Naive thymus-derived CD8-positive, alpha-beta T cell (primary cell): ENCODE results near the gene CDK4. TPM values are rescaled to one million over a fixed set of nuclear protein-coding genes. Genes with fewer than 3 reads are reported as not detected.

Source experiments
- ATAC-seq, 2 donors: fragments of 150-1000 bp; cut with Tn5 transposase in 1 of 2; sonication (Bioruptor Pico), chemical (Tn5 transposase) in 1 of 2; 1 replicate in 1 of 2; 2 replicates in 1 of 2; pipeline ENCODE4 v1.10.0; 2021; ENCODE audit warnings: mild to moderate bottlenecking in 2 of 2, moderate library complexity in 2 of 2
- POLR2A ChIA-PET: fragments of 350-600 bp; sonication (Branson Sonifier 250); formaldehyde crosslinking; loops from one replicate; lab custom pipeline; 2021; ENCODE audit warnings: antibody characterized with exemption; lab: Charles Lee
- DNase-seq, 10 donors: peaks; one replicate each; pipeline versions ENCODE4 v3.0.0 to v3.0.0-alpha.2; 2020 to 2022
- H3K27ac Mint-ChIP-seq, 10 donors: one replicate each; pipeline ENCODE4 v1.8.0; 2020 to 2022; ENCODE audit warnings: mild to moderate bottlenecking in 10 of 10, mixed read lengths in 10 of 10, moderate library complexity in 4 of 10, inconsistent platforms in 1 of 10
- H3K27me3 Mint-ChIP-seq, 5 donors: one replicate each; pipeline ENCODE4 v1.8.0; 2021 to 2022; ENCODE audit warnings: mixed read lengths in 5 of 5
- H3K36me3 Mint-ChIP-seq, 3 donors: one replicate each; pipeline ENCODE4 v1.8.0; 2020 to 2022; ENCODE audit warnings: mixed read lengths in 3 of 3, mild to moderate bottlenecking in 2 of 3, inconsistent platforms in 1 of 3
- H3K4me1 Mint-ChIP-seq, 4 donors: one replicate each; pipeline ENCODE4 v1.8.0; 2021 to 2022; ENCODE audit warnings: mixed read lengths in 4 of 4
- H3K4me3 Mint-ChIP-seq, 10 donors: one replicate each; pipeline ENCODE4 v1.8.0; 2020 to 2022; ENCODE audit warnings: mild to moderate bottlenecking in 10 of 10, mixed read lengths in 10 of 10, moderate library complexity in 6 of 10, inconsistent platforms in 1 of 10
- H3K9me3 Mint-ChIP-seq, 9 donors: one replicate each; pipeline ENCODE4 v1.8.0; 2020 to 2022; ENCODE audit warnings: mixed read lengths in 9 of 9, mild to moderate bottlenecking in 3 of 9, inconsistent platforms in 1 of 9, moderate library complexity in 1 of 9
- polyA plus RNA-seq, 3 donors: library from polyadenylated mRNA; unstranded; fragments of 300-500 nt; fragmentation: Illumina TruSeq; gene quantifications; one replicate each; pipeline ENCODE4 v1.2.3, GENCODE V29; 2021
- total RNA-seq, 8 experiments: library from RNA in 2 of 8; stranded (reverse) in 2 of 8; gene quantifications; one replicate each; pipeline ENCODE4 v1.2.3 and lab custom pipeline; 2021 to 2026

CDK4 gene
- total and polyA plus RNA-seq, 5 experiments from 2014 or later: 44.6 to 101 (median 71.3) TPM

- Mint-ChIP-seq H3K4me3 (no peak overlapping the region), H3K36me3 (peaks cover 0 to 70% (median 6%) of the 10 kb centered on the region in 3 donors), H3K27me3 (no peaks in the 10 kb centered on the region), H3K9me3 (no peaks in the 10 kb centered on the region), H3K4me1 (peaks cover 27 to 52% (median 36%) of the 10 kb centered on the region in 4 donors), H3K27ac (peak overlapping the region; percentile 10 to 91 (median 80))
- no peak for DNase-seq
- POLR2A ChIA-PET: interaction anchor here (0.8 to 1.0 kb wide), 2 partner anchors 8 to 12 kb away, joined by 3 to 4 read pairs; partner anchors contain the start of gene TSPAN31
- ATAC-seq: no peak
Observed at GRCh38 chr12:57735952-57736740, 16.0 kb downstream of the CDK4 start.

GRCh38 chr12:57735198-57735855 lies 16.8 kb downstream of the CDK4 start:
- H3K9me3 Mint-ChIP-seq: no peaks in the 10 kb centered on the region
- H3K36me3 Mint-ChIP-seq: peaks cover 0 to 78% (median 10%) of the 10 kb centered on the region in 3 donors
- ATAC-seq (no peak), DNase-seq (no peak)
- no peaks in the 10 kb centered on the region for H3K27me3 Mint-ChIP-seq
- POLR2A ChIA-PET: interaction anchor here (0.8 to 1.4 kb wide), 2 partner anchors 9 to 41 kb away, joined by 3 read pairs; partner anchors contain the start of genes OS9 and TSPAN31
- H3K4me1 Mint-ChIP-seq: peaks cover 22 to 44% (median 29%) of the 10 kb centered on the region in 4 donors
- H3K4me3 Mint-ChIP-seq: peak overlapping the region in 2 of 10 donors; percentile 39 to 56
- peak overlapping the region in 9 of 10 donors; percentile 5 to 87 (median 75) for H3K27ac Mint-ChIP-seq

GRCh38 chr12:57734591-57734990 lies 17.5 kb downstream of the CDK4 start:
- ATAC-seq (no peak), DNase-seq (no peak)
- peak overlapping the region in 9 of 10 donors; percentile 5 to 87 (median 69) for H3K27ac Mint-ChIP-seq
- POLR2A ChIA-PET: interaction anchor here (1.4 kb wide), 1 partner anchor 41 kb away, joined by 3 read pairs; the partner anchor contains the start of gene OS9
- no peaks in the 10 kb centered on the region for H3K27me3 Mint-ChIP-seq
- H3K4me1 Mint-ChIP-seq: peaks cover 19 to 40% (median 25%) of the 10 kb centered on the region in 4 donors
- peak overlapping the region in 1 of 10 donors; percentile 56 for H3K4me3 Mint-ChIP-seq
- peaks cover 0 to 82% (median 10%) of the 10 kb centered on the region in 3 donors for H3K36me3 Mint-ChIP-seq
- no peaks in the 10 kb centered on the region for H3K9me3 Mint-ChIP-seq

- POLR2A ChIA-PET: interaction anchor here (1.1 kb wide), 1 partner anchor 18 kb away, joined by 4 read pairs; the partner anchor contains the start of gene CDK4
- DNase-seq (no peak), ATAC-seq (no peak)
- Mint-ChIP-seq H3K27me3 (no peaks in the 10 kb centered on the region), H3K9me3 (no peaks in the 10 kb centered on the region), H3K27ac (peak overlapping the region in 3 of 10 donors; percentile 27 to 80 (median 79)), H3K36me3 (peaks cover 0 to 80% (median 7%) of the 10 kb centered on the region in 3 donors), H3K4me3 (no peak overlapping the region), H3K4me1 (peaks cover 12 to 33% (median 19%) of the 10 kb centered on the region in 4 donors)
Observed at GRCh38 chr12:57733928-57734327, 18.2 kb downstream of the CDK4 start.

GRCh38 chr12:57732726-57733593 lies 19.1 kb downstream of the CDK4 start:
- Mint-ChIP-seq H3K4me1 (peaks cover 11 to 32% (median 22%) of the 10 kb centered on the region in 4 donors), H3K36me3 (peaks cover 0 to 88% (median 8%) of the 10 kb centered on the region in 3 donors), H3K27ac (peak overlapping the region in 7 of 10 donors; percentile 46 to 75 (median 66)), H3K9me3 (no peaks in the 10 kb centered on the region), H3K27me3 (no peaks in the 10 kb centered on the region), H3K4me3 (no peak overlapping the region)
- ATAC-seq: no peak
- no peak for DNase-seq
- POLR2A ChIA-PET: interaction anchor here (1.0 to 1.2 kb wide), 3 partner anchors 8 to 19 kb away, joined by 3 to 4 read pairs (median 4); partner anchors contain the start of gene CDK4

DNA sequence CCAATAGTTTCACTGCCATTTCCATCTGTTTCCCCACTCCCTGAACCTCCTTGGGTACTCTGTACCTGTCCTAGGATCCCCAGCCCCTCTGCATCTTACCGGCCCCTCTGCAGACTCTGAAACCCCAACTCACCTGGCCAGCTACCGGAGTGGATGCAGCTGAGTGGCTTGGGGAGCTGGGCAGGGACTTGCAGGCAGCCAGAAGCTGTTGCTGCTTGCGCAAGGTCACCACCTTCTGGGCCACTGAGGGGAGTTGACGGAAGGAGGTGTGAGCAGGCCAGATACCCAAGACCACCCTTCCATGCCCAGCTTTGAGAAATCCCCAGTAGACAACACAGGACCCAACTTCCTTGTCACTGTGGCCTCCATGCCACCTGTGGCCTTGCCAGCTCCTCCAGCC lies 19.8 kb downstream of the CDK4 start:
- Mint-ChIP-seq H3K9me3 (no peaks in the 10 kb centered on the region), H3K4me3 (no peak overlapping the region), H3K36me3 (peaks cover 0 to 93% (median 11%) of the 10 kb centered on the region in 3 donors), H3K27ac (peak overlapping the region in 6 of 10 donors; percentile 29 to 78 (median 62)), H3K27me3 (no peaks in the 10 kb centered on the region), H3K4me1 (peaks cover 11 to 32% (median 22%) of the 10 kb centered on the region in 4 donors)
- DNase-seq: no peak
- ATAC-seq: no peak
- POLR2A ChIA-PET: interaction anchor here (1.2 kb wide), 1 partner anchor 9 kb away, joined by 4 read pairs; no protein-coding TSS in a partner anchor

- peaks cover 0 to 92% (median 11%) of the 10 kb centered on the region in 3 donors for H3K36me3 Mint-ChIP-seq
- peaks cover 7 to 26% (median 18%) of the 10 kb centered on the region in 4 donors for H3K4me1 Mint-ChIP-seq
- no peak overlapping the region for H3K4me3 Mint-ChIP-seq
- H3K27ac Mint-ChIP-seq: peak overlapping the region in 5 of 10 donors; percentile 11 to 65 (median 28)
- no peaks in the 10 kb centered on the region for H3K27me3 Mint-ChIP-seq
- DNase-seq: no peak
- no peak for ATAC-seq
- POLR2A ChIA-PET: interaction anchor here (1.2 kb wide), 1 partner anchor 9 kb away, joined by 4 read pairs; no protein-coding TSS in a partner anchor
- H3K9me3 Mint-ChIP-seq: no peaks in the 10 kb centered on the region
Observed at GRCh38 chr12:57731411-57732080, 20.6 kb downstream of the CDK4 start.

DNA sequence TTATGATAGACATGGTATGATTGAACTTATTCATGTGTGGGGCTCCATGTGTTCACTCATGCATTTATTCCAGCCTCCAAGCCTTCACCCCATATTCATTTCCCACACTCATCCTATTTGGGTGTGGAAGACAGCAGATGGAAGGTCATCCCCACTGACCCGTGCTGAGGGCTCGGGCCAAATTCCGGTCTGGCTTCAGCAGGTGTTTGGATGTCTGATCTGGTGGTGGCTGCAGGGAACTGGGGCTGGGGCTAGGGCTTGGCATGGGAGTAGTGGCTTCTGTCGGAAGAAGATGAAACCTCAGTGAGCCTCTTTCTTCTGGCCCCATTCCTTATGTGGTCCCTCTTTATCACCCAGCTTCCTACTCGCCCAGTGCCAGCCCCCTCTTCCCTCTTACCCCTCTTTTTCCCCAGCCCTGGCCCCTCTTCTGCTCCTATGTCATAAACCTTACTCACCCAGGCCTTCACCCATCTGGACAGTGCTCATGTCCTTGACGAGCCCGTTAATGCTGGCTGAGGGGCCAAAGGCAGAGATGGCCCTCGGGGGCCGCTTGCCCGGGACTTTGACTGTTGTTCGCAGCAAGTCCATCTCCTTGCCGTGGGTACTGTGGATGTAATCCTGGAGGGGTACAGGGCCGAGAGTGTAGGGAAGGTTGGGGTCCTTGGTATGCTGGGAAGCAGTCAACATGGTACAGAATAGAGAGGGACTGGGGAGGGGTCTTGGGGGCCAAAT lies 21.6 kb downstream of the CDK4 start:
- no peaks in the 10 kb centered on the region for H3K9me3 Mint-ChIP-seq
- peaks cover 0 to 92% (median 13%) of the 10 kb centered on the region in 3 donors for H3K36me3 Mint-ChIP-seq
- H3K4me1 Mint-ChIP-seq: peaks cover 4 to 29% (median 17%) of the 10 kb centered on the region in 4 donors
- no peaks in the 10 kb centered on the region for H3K27me3 Mint-ChIP-seq
- H3K4me3 Mint-ChIP-seq: no peak overlapping the region
- H3K27ac Mint-ChIP-seq: peak overlapping the region in 4 of 10 donors; percentile 27 to 40 (median 31)
- DNase-seq: no peak
- no peak for ATAC-seq
- POLR2A ChIA-PET: no interaction called here

GRCh38 chr12:57729321-57729844 lies 22.7 kb downstream of the CDK4 start:
- ATAC-seq: no peak
- peaks cover 8 to 27% (median 17%) of the 10 kb centered on the region in 4 donors for H3K4me1 Mint-ChIP-seq
- peak overlapping the region in 5 of 10 donors; percentile 16 to 80 (median 56) for H3K27ac Mint-ChIP-seq
- POLR2A ChIA-PET: interaction anchor here (0.5 kb wide), 1 partner anchor 30 kb away, joined by 5 read pairs; no protein-coding TSS in a partner anchor
- no peak for DNase-seq
- no peak overlapping the region for H3K4me3 Mint-ChIP-seq
- no peaks in the 10 kb centered on the region for H3K27me3 Mint-ChIP-seq
- H3K36me3 Mint-ChIP-seq: peaks cover 0 to 84% (median 10%) of the 10 kb centered on the region in 3 donors
- H3K9me3 Mint-ChIP-seq: no peaks in the 10 kb centered on the region

GRCh38 chr12:57727758-57728395 lies 24.2 kb downstream of the CDK4 start:
- H3K4me1 Mint-ChIP-seq: peaks cover 8 to 40% (median 27%) of the 10 kb centered on the region in 4 donors
- peak overlapping the region in 6 of 10 donors; percentile 16 to 87 (median 66) for H3K27ac Mint-ChIP-seq
- POLR2A ChIA-PET: interaction anchor here (0.8 kb wide), 1 partner anchor 13 kb away, joined by 3 read pairs; no protein-coding TSS in a partner anchor
- no peaks in the 10 kb centered on the region for H3K9me3 Mint-ChIP-seq
- DNase-seq: peak in 1 of 10 donors; percentile 10
- no peak overlapping the region for H3K4me3 Mint-ChIP-seq
- H3K36me3 Mint-ChIP-seq: peaks cover 0 to 69% (median 10%) of the 10 kb centered on the region in 3 donors
- no peak for ATAC-seq
- H3K27me3 Mint-ChIP-seq: no peaks in the 10 kb centered on the region
